Mammary epithelial cell (primary cell): ENCODE results near the gene CPAMD8.

ENCODE experiments used
- EZH2 ChIP-seq: IDR thresholded peaks from 2 replicates; pipeline ENCODE4 v1.6.1; 2012; ENCODE audit warnings: low read length, inconsistent platforms, borderline replicate concordance
- TF ChIP-seq, protein P1 (sequence below), 2 donors: IDR thresholded peaks in 1 of 2; conservative IDR thresholded peaks in 1 of 2; 2 replicates each; pipeline ENCODE4 v1.5.1; 2011 to 2012; ENCODE audit warnings: inconsistent platforms in 2 of 2, low read length in 2 of 2, mild to moderate bottlenecking in 2 of 2, control low read depth in 1 of 2, low read depth in 1 of 2; ENCODE audit not compliant: insufficient read depth in 1 of 2; ENCODE audit errors: extremely low read depth in 1 of 2

DNA sequence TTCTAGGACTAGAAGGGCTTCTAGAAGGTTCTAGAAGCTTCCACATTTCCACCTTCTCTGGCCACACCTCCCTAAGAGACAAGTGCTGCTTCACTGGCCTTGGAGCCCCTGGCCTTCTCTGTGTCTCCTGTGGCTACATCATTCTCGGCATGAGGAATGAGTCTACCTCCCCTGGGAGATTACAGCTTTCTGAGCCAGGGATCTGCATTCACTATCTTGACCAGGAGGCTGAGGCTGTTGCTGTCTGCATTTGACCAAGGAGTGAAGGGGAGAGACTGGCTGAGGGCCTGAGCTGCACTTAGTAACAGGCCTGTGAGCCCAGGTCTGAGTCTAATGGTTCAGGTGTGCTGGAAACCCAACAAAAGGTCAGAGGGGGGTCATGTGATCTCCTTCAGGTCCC lies 5.3 kb downstream of the CPAMD8 start:
- TF ChIP-seq, protein P1, sequence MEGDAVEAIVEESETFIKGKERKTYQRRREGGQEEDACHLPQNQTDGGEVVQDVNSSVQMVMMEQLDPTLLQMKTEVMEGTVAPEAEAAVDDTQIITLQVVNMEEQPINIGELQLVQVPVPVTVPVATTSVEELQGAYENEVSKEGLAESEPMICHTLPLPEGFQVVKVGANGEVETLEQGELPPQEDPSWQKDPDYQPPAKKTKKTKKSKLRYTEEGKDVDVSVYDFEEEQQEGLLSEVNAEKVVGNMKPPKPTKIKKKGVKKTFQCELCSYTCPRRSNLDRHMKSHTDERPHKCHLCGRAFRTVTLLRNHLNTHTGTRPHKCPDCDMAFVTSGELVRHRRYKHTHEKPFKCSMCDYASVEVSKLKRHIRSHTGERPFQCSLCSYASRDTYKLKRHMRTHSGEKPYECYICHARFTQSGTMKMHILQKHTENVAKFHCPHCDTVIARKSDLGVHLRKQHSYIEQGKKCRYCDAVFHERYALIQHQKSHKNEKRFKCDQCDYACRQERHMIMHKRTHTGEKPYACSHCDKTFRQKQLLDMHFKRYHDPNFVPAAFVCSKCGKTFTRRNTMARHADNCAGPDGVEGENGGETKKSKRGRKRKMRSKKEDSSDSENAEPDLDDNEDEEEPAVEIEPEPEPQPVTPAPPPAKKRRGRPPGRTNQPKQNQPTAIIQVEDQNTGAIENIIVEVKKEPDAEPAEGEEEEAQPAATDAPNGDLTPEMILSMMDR (conservative IDR thresholded peaks at IDR 0.05 in 1 of 2, IDR thresholded peaks at IDR 0.05 in 1 of 2; ENCODE audit: extremely low read depth in 1 of 2, insufficient read depth in 1 of 2, low read depth in 1 of 2, low read length in 2 of 2), result no peak
- TF ChIP-seq EZH2, result no peak
